K562 (cell line): ENCODE results near the gene PPP1R10. TPM values are rescaled to one million over a fixed set of nuclear protein-coding genes. Genes with fewer than 3 reads are reported as not detected.

Source experiments
- AFF1 ChIP-seq, 2 experiments: fragments of 450-650 bp; IDR thresholded peaks; 2 replicates each; pipeline ENCODE4 v1.6.1; 2018; ENCODE audit warnings: mild to moderate bottlenecking in 2 of 2, low read depth in 1 of 2; ENCODE audit not compliant: partially characterized antibody in 2 of 2
- CBX5 ChIP-seq: IDR thresholded peaks from 2 replicates; pipeline ENCODE4 v1.6.1; 2014; ENCODE audit warnings: low read depth, borderline replicate concordance
- CTCF ChIP-seq, 3 experiments: IDR thresholded peaks in 2 of 3; conservative IDR thresholded peaks in 1 of 3; 2 replicates each; pipeline ENCODE4 v1.5.1; 2011 to 2012; ENCODE audit warnings: low read length in 3 of 3, mild to moderate bottlenecking in 3 of 3, control low read depth in 2 of 3, improper control_type of control experiment in 1 of 3, inconsistent platforms in 1 of 3, low read depth in 1 of 3, mixed read lengths in 1 of 3, moderate library complexity in 1 of 3; ENCODE audit not compliant: insufficient read depth in 2 of 3
- FOSL1 ChIP-seq: fragments of 200-800 bp; sonication (Bioruptor generic); conservative IDR thresholded peaks from 2 replicates; pipeline ENCODE4 v1.6.1; 2016; ENCODE audit warnings: missing genetic modification characterization, missing compliant biosample characterization
- GABPB2 ChIP-seq: fragments of 250-450 bp; sonication (Bioruptor Pico); conservative IDR thresholded peaks from 2 replicates; pipeline ENCODE4 v1.5.1; 2021; ENCODE audit warnings: mild to moderate bottlenecking
- HDAC3 ChIP-seq: fragments of 450-650 bp; IDR thresholded peaks from 2 replicates; pipeline ENCODE4 v1.6.1; 2018; ENCODE audit warnings: borderline replicate concordance, mild to moderate bottlenecking, moderate library complexity; ENCODE audit not compliant: partially characterized antibody
- IRF9 ChIP-seq: fragments of 450-650 bp; IDR thresholded peaks from 2 replicates; pipeline ENCODE4 v1.6.1; 2016; ENCODE audit warnings: missing biosample characterization, missing genetic modification characterization
- KAT7 ChIP-seq: sonication (generic); formaldehyde crosslinking; IDR thresholded peaks from 2 replicates; pipeline ENCODE4 v1.8.0; 2022; ENCODE audit warnings: missing genetic modification reagents, mild to moderate bottlenecking, borderline replicate concordance
- MCM5 ChIP-seq: fragments of 450-650 bp; IDR thresholded peaks from 2 replicates; pipeline ENCODE4 v1.6.1; 2016; ENCODE audit warnings: low read depth
- PHB ChIP-seq: fragments of 250-450 bp; sonication (Bioruptor Pico); IDR thresholded peaks from 2 replicates; pipeline ENCODE4 v1.5.0; 2021
- POLR2H ChIP-seq: IDR thresholded peaks from 2 replicates; pipeline ENCODE4 v1.6.1; 2016; ENCODE audit warnings: missing genetic modification characterization, low read depth, mild to moderate bottlenecking, control low read depth, missing compliant biosample characterization, moderate library complexity
- RBM39 ChIP-seq: fragments of 200-400 bp; formaldehyde crosslinking; optimal IDR thresholded peaks from 2 replicates; pipeline ENCODE3; 2018; ENCODE audit warnings: low read depth, low read length
- SMAD3 ChIP-seq: fragments of 450-650 bp; formaldehyde crosslinking; conservative IDR thresholded peaks from 2 replicates; pipeline ENCODE4 v1.4.0; 2020; ENCODE audit warnings: mild to moderate bottlenecking
- TCFL5 ChIP-seq: fragments of 250-450 bp; sonication (Bioruptor Pico); conservative IDR thresholded peaks from 2 replicates; pipeline ENCODE4 v1.6.1; 2021; ENCODE audit warnings: mild to moderate bottlenecking, moderate library complexity, matching md5 sums
- USF2 ChIP-seq: sonication (generic); formaldehyde crosslinking; IDR thresholded peaks from 2 replicates; pipeline ENCODE4 v1.5.0; 2020; ENCODE audit warnings: missing genetic modification reagents
- XRCC4 ChIP-seq: IDR thresholded peaks from one replicate; pipeline ENCODE4 v1.6.1; 2011; ENCODE audit not compliant: insufficient read depth, insufficient read length; ENCODE audit errors: extremely low read depth
- ZBTB17 ChIP-seq: fragments of 450-650 bp; formaldehyde crosslinking; IDR thresholded peaks from 2 replicates; pipeline ENCODE4 v1.4.0; 2020; ENCODE audit warnings: mild to moderate bottlenecking
- ZBTB8A ChIP-seq: fragments of 450-650 bp; IDR thresholded peaks from 2 replicates; pipeline ENCODE4 v1.6.1; 2018; ENCODE audit warnings: mild to moderate bottlenecking, moderate library complexity; ENCODE audit not compliant: partially characterized antibody
- ZFX ChIP-seq: sonication (generic); formaldehyde crosslinking; IDR thresholded peaks from 2 replicates; pipeline ENCODE4 v1.8.0; 2022; ENCODE audit warnings: mild to moderate bottlenecking, missing genetic modification reagents, moderate library complexity
- ZNF347 ChIP-seq: fragments of 450-650 bp; formaldehyde crosslinking; IDR thresholded peaks from 2 replicates; pipeline ENCODE4 v1.4.0; 2020; ENCODE audit warnings: low read depth, mild to moderate bottlenecking, moderate library complexity
- polyA plus RNA-seq, 8 experiments: library from polyadenylated mRNA; depleted of rRNA in 4 of 8; stranded (reverse) in 5 of 8; unstranded in 3 of 8; fragments of >200 nt; fragmentation: Nextera tagmentation in 2 of 8; fragmentation: Illumina TruSeq in 1 of 8; extraction: Ambion mirVana in 2 of 8; extraction: Trizol in 1 of 8; gene quantifications; 2 replicates each; pipeline versions ENCODE4 v1.2.1 to v1.2.3, GENCODE V29; 2011 to 2014; ENCODE audit warnings: inconsistent platforms in 1 of 8, missing spikeins in 1 of 8
- total RNA-seq, 7 experiments: library from RNA; depleted of rRNA in 6 of 7; stranded (reverse); fragments of >200 nt in 6 of 7; fragmentation: Illumina TruSeq in 2 of 7; extraction: Trizol in 2 of 7; gene quantifications; 2 replicates each; pipeline versions ENCODE4 v1.2.1 to v1.2.3, GENCODE V29; 2011 to 2021; ENCODE audit warnings: low replicate concordance in 1 of 7

PPP1R10 gene
- total and polyA plus RNA-seq, 9 of the 15 experiments (the other 6 are each of a cell fraction or from before 2014, with no cell fraction given): 14.1 to 65.5 (median 32.6) TPM

GRCh38 chr6:30556906-30557682, 59.9 kb downstream of the PPP1R10 start, which contains the start of gene PRR3 (continued):
- TF ChIP-seq IRF9 (tag): no peak
- TF ChIP-seq XRCC4: no peak
- no peak for TF ChIP-seq TCFL5 (CRISPR knock-in tag)
- TF ChIP-seq FOSL1 (tag): no peak
- TF ChIP-seq POLR2H: peak; percentile 78
- TF ChIP-seq USF2 (CRISPR knock-in tag): 0 out of 2 replicates have a peak, but pooled peaks have one; percentile 27
- peak; percentile 95; the same call in 1 of the 2 replicates for TF ChIP-seq KAT7
- no peak for TF ChIP-seq ZBTB8A
- no peak for TF ChIP-seq PHB (CRISPR knock-in tag)
- TF ChIP-seq GABPB2 (CRISPR knock-in tag): no peak
- no peak for TF ChIP-seq ZNF347 (CRISPR knock-in tag)
- peak; percentile 14 for TF ChIP-seq HDAC3
- no peak for TF ChIP-seq SMAD3 (CRISPR knock-in tag)
- peak; percentile 45 for TF ChIP-seq RBM39
- TF ChIP-seq ZFX (CRISPR knock-in tag): peak; percentile 94
- 0 out of 6 replicates have a peak, but pooled peaks of 1 of the 3 experiments have one; percentile 3 for TF ChIP-seq CTCF (IDR thresholded peaks at IDR 0.05 in 2 of 3, conservative IDR thresholded peaks at IDR 0.05 in 1 of 3; ENCODE audit: insufficient read depth in 2 of 3, low read depth in 1 of 3, low read length in 3 of 3)
- TF ChIP-seq ZBTB17 (CRISPR knock-in tag): no peak
- no peak for TF ChIP-seq MCM5
- TF ChIP-seq AFF1 (IDR thresholded peaks at IDR 0.05; ENCODE audit: low read depth in 1 of 2, partially characterized antibody in 2 of 2): peak in 1 of 2 experiments; percentile 80
- TF ChIP-seq CBX5: 0 out of 2 replicates have a peak, but pooled peaks have one; percentile 40
